Measurements from ENCODE around the gene IL1R1.

IL1R1 gene

DNA sequence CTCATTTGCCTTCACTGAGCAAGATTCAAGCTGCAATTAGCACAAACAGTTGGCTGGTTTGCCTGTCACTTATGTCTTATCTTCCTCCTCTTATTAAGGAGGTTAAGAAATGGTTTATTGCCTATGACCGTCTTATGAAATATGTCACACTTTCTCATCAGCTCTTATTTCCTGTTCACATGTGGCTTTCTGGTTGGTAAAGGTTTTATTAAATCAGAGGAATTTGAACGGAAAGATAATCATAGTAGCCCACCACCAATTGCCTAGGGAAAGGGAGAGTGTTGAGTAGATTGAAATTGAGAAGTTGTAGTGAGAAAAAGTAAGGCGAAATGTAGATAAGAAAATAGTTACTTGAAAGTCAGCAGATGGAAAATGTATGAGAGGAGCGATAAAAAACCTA is 4.2 kb upstream of the IL1R1 start:
- DNase-seq (ENCODE audit: low spot score), result no peak

DNA sequence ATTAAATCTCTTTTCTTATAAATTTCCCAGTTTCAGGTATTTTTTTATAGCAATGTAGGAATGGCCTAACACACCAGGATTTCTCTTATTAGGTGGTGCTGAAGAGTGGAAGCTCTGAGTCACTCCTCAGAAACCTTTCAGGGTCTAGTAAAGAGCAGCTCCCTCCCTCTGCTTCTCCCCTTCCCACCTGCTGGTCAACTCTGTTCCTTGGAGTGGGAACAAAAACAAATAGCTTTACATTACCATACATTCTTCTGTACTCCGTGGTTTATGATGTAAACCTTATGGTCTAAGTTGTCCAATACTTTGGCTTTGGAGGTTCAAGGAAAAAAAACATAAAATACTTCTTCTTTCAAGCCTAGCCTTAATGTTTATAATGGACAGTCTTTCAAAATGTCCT is 2.7 kb upstream of the IL1R1 start:
- DNase-seq (ENCODE audit: low spot score), result no peak

DNA sequence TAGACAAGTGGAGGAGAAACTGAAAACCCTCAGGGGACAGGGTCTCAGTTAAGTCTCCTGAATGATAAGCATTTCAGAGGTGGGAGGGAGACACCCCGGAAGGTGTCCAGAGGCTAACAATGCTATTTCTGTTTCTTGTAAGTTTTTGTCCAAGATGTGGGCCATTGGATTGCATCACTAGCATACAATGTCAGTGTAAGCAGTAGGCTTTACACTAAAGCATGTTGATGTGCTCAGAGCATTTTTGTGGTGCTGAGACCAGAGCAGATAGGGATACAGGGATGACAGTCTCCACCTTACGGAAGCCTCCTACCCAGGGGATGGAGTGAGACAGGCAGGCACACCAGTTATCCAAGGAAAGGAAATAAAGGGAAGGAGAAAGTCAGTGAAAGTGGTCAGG is 2.2 kb upstream of the IL1R1 start:
- DNase-seq (ENCODE audit: low spot score), result no peak

DNA sequence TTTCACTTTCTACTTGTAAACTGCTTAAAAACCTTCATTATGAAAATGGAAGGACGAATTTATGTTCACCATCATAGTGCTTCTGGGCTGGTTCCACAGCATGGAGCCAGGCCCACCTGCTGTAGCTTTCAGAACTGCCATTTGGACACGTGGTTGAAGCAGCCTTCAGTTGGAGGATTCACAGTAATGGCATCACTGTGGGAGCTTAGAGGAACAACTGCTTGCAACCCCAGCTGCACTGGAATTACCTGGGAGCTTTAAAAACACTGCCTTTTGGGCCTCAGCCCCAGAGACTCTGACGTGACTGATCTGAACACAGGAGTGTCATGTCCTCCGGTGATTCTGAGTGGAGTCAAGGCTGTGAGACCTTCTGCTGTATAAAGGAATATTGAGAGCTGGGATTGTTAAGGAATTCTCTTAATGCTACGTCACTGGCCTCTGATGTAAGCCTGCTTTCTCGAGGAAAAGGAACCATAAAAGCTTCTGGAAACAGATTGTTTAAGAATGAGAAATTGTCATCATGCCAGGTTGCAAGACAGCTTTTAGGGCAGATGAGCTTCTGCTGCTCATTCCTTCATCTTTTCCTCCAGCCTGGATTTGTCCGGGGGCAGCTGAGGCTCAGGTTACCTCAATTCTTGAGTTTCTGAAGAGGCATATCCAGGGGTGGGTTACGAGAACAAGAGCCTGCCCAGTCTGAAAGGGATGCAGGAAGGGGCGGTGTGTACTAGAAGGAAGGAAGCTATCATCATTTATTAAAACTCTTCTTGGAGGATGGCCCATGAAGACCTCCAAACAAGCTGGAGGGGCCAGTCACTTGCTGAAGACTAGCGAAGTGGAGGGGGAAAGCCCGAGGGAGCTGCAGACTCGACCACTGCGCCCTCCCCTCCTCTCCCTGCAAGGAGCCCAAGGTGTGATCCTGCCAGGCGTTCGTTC is 1.3 kb upstream of the IL1R1 start:
- DNase-seq (ENCODE audit: low spot score), result no peak

DNA sequence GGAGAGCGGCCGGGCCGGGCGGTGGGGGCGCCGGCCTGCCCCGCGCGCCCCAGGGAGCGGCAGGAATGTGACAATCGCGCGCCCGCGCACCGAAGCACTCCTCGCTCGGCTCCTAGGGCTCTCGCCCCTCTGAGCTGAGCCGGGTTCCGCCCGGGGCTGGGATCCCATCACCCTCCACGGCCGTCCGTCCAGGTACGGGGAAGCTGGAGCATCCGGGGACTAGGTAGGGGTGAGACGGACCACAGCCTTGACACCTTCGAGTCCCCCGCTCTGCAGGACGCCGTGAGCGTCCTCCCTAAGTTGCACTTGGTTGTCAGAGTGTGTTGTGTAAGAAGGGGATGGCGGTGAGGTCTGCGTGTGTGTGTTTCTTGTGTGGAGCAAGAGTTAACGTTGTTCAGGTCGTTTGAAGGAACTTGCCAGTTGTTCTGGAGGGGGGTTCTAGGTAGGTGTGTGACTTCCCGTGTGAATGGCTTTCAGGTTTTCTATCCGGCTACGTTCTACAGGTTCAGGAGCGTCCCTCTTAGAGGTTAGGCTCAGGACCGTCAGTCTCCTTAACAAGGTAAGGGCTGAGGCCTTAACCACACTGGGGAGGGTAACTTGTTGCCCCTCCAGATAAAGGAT is 393 bp downstream of the IL1R1 start:
- DNase-seq (ENCODE audit: low spot score), result no peak

DNA sequence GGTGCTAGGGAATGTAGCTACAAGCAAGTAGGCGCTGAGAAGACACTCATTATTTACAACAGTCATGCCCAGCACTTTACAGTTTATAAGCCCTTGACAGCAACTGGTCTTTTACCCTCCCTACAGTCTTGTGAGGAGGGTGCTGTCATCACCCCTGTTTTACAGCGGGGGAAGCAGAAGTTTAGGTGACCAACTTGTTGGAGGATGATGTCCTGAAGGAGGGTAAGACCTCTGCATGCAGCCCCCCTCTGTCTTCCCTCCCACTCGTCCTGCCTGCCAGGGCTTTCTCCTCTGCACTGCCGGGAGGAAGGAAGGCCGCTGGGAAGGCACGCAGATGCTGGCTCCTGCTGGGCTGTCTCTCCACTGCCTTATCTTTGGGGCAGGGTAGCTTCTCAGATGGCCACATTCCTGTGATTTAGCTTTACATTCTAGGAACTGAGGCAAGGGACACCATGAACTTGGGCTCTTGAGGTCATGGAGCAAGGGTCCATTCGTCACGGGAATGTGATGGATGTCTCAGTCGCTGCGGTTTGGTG is 972 bp downstream of the IL1R1 start:
- DNase-seq (ENCODE audit: low spot score), result no peak

DNA sequence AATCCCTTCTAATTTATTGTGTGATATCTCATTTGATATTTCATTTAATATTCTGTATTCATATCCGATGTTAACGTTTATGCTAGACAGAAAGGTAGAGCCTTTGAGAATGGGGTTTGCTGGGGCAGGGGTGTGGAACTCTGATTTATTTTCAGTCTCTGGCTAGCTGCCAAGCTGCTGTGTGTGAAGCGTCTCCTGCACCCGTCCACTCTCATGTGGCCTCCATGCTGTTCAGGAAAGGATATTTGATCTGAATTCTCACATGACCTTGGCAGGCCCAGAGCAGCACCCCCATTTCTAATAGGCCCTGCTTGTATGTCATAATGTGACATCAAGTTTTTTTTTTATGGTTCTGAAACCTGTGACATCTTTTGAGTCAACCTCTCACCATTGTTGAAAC is 1.6 kb downstream of the IL1R1 start:
- DNase-seq (ENCODE audit: low spot score), result no peak

DNA sequence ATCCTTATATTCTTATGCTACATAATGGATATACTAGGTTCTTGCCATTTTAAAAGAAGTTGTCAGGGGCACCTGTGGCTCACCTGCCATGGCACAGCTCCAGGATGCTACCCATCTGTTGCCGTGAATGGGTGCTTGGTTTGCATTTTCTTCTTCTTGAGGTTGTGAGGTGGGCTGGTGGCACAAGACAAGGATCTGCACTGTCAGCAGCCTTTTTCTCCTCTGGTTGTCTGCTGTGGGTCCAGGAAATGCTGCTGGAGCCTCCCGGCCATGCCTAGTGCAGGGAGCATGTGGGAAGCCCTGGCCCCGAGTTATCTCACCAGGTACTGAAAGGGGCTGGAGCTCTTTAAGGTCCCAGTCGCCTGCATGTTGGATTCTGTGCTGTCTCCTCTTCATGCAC is 2.6 kb downstream of the IL1R1 start:
- DNase-seq (ENCODE audit: low spot score), result no peak

DNA sequence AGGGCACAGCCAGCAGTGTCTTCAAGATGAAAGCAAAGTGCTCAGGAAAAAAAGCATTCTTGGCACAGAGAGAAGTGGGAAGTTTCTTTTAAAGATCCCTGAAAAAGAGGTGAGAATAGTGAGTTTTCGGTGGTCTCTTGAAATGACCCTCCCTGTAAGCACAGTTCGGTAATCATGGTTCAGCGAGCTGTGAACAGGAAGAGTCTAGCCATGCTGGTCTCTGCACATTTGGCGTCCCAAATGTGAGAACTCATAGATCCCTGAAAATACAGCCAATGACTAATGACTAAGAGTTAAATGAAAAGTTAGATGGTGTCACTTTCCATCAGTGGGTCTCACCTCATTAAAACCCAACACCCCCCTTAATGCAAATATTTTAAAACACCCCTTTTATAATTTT is 3.4 kb downstream of the IL1R1 start:
- no peak for DNase-seq (ENCODE audit: low spot score)

DNA sequence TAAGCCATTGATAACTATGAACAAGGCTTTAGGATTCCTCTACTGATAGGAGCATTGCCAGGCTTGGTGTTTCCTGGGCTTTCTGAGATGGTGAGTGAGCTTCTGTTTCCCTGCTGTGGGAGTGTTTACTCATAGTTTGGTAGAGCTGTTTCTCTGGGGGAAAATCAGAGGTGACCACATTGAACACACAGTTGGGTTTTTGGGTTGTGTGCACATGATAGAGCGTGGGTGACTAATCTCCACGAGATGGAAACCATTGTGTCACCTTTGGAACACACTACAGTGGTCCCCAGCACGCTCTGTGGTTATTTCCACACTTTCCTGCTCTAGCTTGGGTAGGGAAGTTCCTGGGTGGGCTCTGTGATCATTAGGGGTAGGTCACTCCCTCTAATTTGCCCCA is 5.4 kb downstream of the IL1R1 start:
- no peak for DNase-seq (ENCODE audit: low spot score)

DNA sequence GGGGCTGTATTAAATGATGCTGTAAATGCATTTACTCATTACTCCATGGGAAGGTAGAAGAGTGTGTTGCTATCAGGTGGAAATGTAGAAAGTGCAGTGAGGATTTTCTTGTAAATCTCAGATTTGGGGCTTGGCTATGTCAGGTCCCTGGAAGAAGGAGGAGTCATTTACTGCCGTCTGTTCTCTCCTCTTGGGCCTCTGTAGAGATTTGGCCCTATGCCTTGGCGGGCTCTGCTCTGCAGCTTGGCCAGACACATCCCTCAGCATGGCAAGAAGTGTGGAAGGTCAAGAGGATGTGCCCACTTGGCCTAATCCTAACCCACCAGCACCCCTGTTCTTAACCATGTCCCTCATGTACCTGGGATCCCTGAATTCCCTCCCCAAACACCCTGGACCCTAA is 6.7 kb downstream of the IL1R1 start:
- DNase-seq (ENCODE audit: low spot score), result no peak

DNA sequence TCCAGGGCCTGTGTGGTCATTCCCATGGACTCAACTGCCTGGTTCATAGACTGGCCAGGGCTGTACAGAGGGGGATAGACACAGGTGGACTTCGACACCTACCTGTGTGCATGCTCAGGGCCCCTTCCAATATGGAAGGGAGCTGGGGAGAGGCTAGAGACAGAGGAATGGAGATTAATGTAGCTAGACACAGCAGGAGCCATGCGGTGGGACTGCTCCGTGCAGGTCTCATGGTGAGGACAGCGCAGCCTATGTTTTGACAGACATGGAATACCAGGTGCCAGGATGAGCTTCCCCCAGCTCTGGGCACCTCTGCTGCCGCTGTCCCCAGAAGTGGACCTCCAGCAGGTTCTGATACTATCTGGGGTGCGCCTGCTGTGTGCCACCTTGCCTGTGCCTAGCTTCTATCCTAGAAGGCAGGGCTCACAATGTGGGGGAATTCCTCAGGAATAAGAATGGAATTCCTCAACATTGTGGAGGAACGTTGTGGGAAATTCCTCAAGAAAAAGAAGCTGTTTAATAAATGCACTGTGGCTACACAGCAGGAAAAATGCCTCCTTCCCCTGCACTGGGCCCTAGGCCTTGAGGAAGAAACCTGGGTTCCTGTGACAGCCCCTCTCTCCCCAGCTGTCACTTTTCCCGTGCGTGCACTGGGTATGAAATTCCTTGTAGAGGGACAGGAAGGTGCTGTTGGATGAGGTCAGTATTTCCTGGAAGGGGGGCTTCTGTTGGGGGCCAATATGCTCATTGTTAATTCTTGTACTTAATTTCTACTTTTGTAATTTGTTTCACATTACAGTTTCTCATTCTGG is 7.3 kb downstream of the IL1R1 start:
- no peak for DNase-seq (ENCODE audit: low spot score)

DNA sequence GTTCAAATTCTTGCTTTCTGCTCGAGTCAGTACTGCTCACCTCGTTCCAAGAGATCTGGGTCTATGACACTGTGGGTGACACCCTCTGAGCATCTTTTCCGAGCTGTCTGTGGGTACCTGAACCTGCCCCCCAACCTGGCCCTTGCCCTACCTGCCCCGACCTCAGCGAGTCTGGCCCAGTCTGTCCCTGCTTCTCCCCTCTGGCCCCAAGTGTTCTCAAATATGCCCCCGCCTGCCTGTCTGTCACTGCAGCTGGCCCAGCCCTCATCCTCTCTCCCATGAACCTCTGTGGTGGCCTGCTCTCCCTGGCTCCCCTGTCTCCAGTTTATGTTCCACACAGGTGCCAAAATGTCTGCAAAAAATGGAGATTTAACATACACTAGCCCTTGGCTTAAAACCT is 11.8 kb downstream of the IL1R1 start:
- DNase-seq (ENCODE audit: low spot score), result no peak

DNA sequence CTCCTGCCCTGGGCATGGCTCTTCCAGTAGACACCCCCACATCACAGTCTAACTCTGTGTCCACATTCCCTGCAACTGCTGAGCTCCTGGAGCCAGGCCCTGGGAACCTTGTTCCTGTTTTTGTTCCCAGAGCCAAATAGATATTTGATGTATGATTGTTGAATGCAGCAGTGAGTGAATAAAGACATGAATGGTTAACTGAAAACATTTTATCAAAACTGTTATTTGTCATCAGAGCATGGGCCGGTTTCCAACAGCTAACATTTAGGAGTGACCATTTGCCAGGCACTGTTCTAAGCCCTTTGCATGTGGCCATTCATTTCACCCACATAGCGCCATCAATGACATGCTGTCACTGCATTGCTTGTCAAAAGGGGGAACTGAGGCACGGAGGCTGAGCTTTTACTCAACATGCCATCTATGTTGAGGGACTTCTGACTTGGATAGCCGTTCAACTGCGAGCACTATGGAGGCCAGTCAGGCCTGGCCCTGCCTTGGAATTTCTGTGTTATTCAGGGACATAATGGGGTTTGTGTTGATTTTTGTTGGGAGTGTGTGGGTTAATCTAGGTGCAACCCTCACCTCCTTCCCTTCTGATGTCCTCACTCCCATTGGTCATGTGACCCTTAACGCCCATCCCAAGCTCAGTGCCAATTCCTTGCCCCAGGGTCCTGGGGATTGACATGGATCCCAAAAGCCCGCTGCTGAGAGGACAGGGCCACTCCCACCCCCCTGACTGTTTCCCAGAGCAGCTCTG is 12.6 kb downstream of the IL1R1 start:
- DNase-seq (ENCODE audit: low spot score), result no peak

DNA sequence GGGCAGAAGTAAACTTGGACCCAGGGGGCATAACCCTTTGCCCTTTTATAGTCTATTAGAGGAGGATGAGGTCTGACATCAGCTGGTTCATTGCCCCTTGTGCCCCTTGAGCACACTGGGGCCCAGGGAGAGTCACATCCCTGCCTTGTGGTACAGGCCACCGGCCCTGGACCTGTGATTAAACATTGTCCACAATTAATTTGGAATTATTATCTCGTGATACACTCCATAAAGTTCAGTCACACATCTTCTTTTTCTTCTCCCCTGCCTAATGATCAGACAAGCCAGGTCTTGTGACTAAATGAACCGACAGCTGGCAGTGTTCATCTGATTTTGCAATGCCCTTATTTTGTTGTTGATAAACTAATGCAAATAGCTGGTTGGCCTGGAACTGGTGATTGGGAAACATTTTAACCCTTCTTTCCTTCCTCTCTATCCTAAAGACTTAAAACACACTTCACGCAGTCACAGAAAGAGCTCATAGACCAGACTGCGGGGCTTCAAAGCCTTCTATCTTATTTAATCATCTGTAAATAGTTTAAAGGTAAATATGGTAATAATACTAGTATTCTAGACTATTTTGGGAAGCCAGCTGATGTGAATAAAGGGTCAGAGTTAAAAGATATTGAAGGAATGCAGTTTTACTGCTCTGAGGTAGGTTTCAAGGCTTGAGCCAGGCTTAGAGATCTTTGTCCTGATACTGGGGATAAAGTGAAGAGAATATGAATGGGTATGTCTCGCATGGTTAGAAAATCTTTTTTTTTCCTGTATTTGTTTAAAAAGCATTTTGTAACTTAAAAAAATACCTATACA is 13.4 kb downstream of the IL1R1 start:
- DNase-seq (ENCODE audit: low spot score), result no peak

DNA sequence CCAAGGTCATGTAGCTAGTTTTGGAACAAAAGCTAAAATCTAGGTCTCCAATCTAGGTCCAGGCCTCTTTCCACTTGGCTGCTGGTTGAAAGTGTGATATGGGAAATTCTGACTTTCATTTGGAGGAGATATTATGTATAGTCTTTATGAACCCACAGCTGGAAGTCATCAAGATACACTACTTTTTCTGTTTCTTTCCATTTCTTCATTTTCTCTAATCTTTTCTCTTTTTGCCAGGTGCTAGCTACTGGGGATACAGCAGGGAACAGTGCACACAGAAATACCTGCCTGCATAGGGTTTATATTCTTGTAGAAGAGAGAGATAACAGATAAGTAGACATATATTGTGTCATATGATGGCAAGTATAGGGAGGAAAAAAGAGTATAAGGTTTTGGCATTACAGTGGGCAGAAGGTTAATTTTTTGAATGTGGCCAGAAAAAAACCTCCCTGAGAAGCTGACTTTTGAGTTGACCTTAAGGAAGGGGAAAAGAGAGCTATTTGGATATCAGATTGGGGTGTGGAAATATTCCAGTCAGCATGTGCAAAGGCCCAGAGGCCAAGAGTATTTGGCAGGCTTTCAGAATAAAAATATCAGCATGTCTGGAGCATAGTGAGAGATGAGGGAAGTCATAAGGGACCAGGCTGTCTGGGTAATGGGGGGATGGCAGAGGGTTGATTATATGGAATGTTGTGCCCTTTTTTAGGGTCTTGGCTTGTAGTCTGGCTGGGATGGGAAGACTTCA is 15.6 kb downstream of the IL1R1 start:
- DNase-seq (ENCODE audit: low spot score), result no peak

DNA sequence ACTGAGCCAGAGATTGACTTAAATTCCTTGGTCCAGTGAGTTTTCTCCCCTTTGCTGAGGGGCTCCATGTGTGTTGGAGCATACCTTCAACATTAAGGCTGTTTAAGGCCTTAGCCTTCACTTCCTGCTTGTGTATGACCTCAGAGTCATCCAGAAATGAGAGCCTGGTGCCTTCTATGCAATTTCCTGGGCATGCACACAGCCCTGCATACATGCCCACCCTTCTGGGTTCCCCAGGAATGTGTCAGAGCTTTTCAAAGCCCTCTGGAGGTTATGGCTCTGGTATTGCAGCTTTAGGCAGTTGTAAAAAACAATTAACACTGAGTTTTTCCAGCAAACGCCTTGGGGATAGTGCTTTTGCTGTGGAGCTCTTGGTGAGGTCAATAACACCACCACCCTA is 16.7 kb downstream of the IL1R1 start:
- DNase-seq (ENCODE audit: low spot score), result no peak

DNA sequence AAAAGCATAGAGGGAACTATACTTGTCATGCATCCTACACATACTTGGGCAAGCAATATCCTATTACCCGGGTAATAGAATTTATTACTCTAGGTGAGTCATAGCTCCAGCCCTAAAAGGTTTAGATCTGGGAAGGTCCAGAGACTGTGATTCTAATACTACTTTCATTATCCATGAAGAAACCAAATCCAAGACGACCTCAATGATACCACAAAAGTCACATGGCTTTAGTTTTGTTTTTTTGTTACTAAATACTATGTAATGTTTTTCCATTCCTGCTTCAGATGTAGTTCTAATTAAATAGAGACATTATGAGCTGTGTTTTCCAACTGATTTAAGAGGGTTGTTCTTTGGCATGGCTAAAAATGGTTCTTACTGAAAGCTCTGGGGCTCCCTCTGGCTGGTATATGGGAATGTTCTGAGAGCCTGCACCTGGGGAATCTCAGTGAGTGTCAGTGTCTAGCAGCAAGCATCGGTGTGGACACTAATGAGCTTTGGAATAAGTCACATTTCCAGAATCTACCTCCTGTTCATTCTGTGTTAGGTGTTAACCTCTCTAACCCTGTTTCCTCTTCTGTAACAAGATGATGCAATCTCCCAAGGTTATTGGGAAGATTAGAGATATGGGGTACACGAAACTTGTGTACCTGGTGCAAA is 23.8 kb downstream of the IL1R1 start:
- DNase-seq (ENCODE audit: low spot score), result no peak

DNA sequence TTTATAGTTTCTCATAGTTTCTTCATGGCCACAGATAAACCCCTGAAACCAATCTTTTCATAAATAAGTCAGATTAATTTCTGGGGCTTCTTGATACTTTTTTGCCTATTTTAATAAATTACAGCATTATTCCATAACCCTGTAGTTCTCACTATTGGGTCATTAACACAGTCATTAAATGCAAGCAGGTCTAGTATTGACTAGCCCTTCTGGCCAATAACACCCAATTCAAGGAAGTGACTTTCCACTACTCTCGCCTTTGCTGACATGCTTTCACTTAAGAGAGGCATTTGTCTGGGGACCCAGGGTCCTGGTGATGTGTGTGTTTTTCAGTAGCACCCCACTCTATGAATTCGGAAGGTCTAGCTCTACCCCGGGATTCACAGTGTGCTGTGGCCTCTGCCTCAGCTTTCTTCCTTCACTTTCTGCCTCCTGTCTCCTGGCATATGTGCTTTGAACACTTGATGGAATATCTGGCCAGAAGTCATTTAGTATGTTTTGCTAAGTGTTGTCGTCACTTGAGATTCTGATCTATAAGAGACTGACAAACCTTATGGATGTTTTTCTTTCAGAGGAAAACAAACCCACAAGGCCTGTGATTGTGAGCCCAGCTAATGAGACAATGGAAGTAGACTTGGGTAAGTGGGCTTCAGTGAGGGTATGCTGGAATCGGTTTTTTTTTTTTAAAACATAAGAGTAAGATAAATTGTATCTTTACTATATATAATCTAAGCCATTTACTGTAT is 25.7 kb downstream of the IL1R1 start:
- no peak for DNase-seq (ENCODE audit: low spot score)
